Skeletal muscle tissue (tissue), 4 donors: Measurements from ENCODE around the gene FOXQ1. TPM values are rescaled to one million over a fixed set of nuclear protein-coding genes. Genes with fewer than 3 reads are reported as not detected.

ENCODE experiments used
- H3K27ac ChIP-seq: one replicate; pipeline ENCODE4 v1.7.0; 2013; ENCODE audit warnings: mild to moderate bottlenecking, low read depth, low read length, inconsistent platforms
- H3K27me3 ChIP-seq, 3 donors: one replicate each; pipeline ENCODE4 v1.7.0; 2013; ENCODE audit warnings: low read length in 3 of 3; ENCODE audit not compliant: control insufficient read depth in 3 of 3, insufficient read depth in 3 of 3
- H3K36me3 ChIP-seq, 3 donors: one replicate each; pipeline ENCODE4 v1.7.0; 2013; ENCODE audit warnings: low read length in 3 of 3; ENCODE audit not compliant: control insufficient read depth in 3 of 3, insufficient read depth in 3 of 3
- H3K4me1 ChIP-seq, 3 donors: one replicate each; pipeline ENCODE4 v1.7.0; 2013; ENCODE audit warnings: low read length in 3 of 3, mild to moderate bottlenecking in 3 of 3; ENCODE audit not compliant: control insufficient read depth in 3 of 3, insufficient read depth in 3 of 3
- H3K4me3 ChIP-seq, 3 donors: one replicate each; pipeline ENCODE4 v1.7.0; 2013; ENCODE audit warnings: low read length in 3 of 3
- H3K9ac ChIP-seq, 3 donors: one replicate each; pipeline ENCODE4 v1.7.0; 2013; ENCODE audit warnings: low read length in 3 of 3, mild to moderate bottlenecking in 3 of 3, moderate library complexity in 2 of 3, low read depth in 1 of 3
- H3K9me3 ChIP-seq, 3 donors: one replicate each; pipeline ENCODE4 v1.7.0; 2013; ENCODE audit warnings: low read length in 3 of 3; ENCODE audit not compliant: control insufficient read depth in 3 of 3
- total RNA-seq: library from RNA; depleted of rRNA; stranded (reverse); fragments of >200 nt; gene quantifications from one replicate; pipeline ENCODE4 v1.2.3, GENCODE V29; 2014
- donor health status: Osteomylitis.

Gene FOXQ1
- total RNA-seq, 1 donor from 2014 or later = not detected

DNA sequence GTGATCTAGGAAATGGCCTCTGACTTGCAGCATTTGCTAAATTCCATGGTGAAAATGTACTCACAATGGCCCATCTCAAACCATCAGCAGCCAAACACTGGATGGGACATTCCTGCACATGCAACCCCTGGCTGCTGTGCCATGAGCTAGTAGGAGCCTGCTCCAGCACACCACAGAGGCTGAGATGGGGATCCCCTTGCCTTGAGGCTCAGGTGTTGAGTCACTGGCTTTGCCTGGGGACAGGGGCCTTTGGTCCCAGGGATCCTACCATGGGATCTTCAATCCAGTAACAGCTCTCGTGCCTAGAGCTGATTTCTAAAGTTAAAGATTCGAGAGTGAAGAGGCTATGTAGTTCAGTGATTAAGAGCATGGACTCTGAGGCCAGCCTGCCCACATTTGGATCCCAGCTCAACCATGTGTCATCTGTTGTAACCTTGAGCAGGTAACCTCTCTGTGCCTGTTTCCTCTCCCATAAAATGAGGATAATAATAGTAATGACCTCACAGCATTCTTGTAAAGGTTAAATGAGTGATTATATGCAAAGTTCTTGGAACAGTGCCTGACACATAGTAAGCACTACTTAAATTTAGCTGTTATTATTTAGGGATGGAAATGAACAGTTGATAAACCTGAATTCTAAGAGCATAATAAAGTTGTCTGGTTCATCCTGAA is 16.4 kb downstream of the FOXQ1 start:
- Histone ChIP-seq H3K4me1 (peaks cover 0 to 3% (median 0%) of the 10 kb centered on the region in 3 donors), H3K27me3 (peaks cover 7 to 19% (median 18%) of the 10 kb centered on the region in 3 donors), H3K9ac (no peak overlapping the region), H3K27ac (no peak overlapping the region), H3K4me3 (no peak overlapping the region), H3K9me3 (no peaks in the 10 kb centered on the region), H3K36me3 (no peaks in the 10 kb centered on the region)

DNA sequence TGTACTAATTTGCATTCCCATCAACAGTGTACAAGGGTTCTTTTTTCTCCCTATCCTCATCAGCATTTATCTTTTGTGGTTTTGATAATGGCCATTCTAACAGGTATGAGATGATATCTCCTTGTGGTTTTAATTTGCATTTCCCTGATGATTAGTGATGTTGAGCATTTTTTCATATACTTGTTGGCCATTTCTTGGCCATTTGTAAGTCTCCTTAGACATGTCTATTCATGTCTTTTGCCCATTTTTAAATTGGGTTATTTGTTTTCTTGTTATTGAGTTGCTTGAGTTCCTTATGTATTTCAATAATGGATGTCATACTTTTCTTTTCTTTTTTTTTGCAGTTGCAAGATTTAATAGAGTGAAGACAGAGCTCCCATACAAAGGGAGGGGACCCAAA is 17.8 kb downstream of the FOXQ1 start:
- Histone ChIP-seq H3K27ac (no peak overlapping the region), H3K4me1 (peaks cover 0 to 1% (median 0%) of the 10 kb centered on the region in 3 donors), H3K36me3 (no peaks in the 10 kb centered on the region), H3K9me3 (no peaks in the 10 kb centered on the region), H3K4me3 (no peak overlapping the region), H3K9ac (no peak overlapping the region), H3K27me3 (peaks cover 3 to 12% (median 10%) of the 10 kb centered on the region in 3 donors)

- Histone ChIP-seq H3K36me3 (no peaks in the 10 kb centered on the region), H3K4me3 (no peak overlapping the region), H3K9ac (no peak overlapping the region), H3K27ac (no peak overlapping the region), H3K9me3 (no peaks in the 10 kb centered on the region), H3K27me3 (peaks cover 0 to 3% (median 0%) of the 10 kb centered on the region in 3 donors), H3K4me1 (peaks cover 0 to 10% (median 0%) of the 10 kb centered on the region in 3 donors)
Observed at GRCh38 chr6:1334684-1335083, 22.8 kb downstream of the FOXQ1 start.

DNA sequence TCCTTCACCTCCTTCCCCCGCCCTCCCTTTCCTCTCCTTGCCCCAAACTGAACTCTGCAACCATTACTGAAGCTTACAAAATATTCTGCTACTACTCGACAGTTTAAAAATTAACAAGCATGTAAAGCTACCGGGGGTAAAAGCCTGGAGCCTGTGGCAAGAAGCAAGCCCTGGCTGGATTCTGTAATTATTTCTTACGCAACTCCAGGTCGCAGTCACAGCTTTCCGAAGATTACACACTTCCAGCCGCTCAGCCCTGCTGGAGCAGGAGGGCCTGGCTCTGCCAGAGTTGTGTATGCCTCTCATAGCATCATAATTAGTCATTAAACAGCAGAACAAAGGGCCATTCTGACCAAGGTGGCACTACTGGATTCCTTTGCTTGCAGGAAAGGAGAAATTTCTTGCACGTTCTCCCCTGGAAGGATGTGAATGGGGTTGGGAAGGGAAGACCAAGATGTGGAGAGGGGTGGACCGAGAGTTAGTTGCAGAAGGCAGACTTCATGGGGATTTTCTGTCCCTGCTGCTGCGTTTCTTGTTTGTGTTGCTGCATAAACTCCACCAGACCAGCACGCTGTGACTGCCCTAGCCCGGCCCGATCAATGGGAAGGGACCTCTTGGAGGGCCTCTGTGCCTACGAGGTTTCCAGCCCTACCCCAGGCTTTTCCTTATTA is 23.6 kb downstream of the FOXQ1 start:
- H3K9ac ChIP-seq = no peak overlapping the region

DNA sequence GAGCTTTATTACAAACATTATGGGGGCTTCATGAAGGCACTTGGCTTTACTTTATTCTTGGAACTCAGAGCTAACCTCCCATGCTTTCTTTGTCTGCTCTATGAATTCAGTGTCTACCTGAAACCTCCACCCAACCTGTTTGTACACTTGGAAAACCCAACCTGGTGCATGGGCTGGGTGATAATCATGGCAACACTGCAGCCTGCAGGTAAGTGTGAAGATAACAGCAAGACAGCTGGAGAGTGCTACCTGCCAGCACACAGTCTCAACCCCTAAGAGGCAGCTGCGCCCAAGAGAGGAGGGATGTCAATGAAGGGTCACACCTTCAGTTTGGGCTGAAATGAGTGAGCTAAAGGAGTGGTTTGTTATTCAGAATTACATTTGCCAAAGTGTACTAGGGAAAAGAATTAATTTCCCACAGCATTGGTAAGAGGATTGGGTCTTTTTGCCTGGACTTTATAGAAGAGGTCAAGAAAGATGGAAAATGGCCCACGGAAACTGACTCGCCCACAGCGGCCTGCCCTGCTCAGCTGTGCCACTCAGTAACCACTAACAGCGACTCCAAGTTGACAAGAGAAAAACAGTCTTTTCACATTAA is 24.4 kb downstream of the FOXQ1 start:
- peaks cover 0 to 10% (median 0%) of the 10 kb centered on the region in 3 donors for H3K4me1 ChIP-seq
- H3K27me3 ChIP-seq = peaks cover 0 to 9% (median 0%) of the 10 kb centered on the region in 3 donors
- H3K27ac ChIP-seq = no peak overlapping the region
- H3K4me3 ChIP-seq = no peak overlapping the region
- no peaks in the 10 kb centered on the region for H3K9me3 ChIP-seq
- H3K9ac ChIP-seq = no peak overlapping the region
- no peaks in the 10 kb centered on the region for H3K36me3 ChIP-seq

More for the DNA sequence above, 23.6 kb downstream of the FOXQ1 start:
- Histone ChIP-seq H3K9me3 (no peaks in the 10 kb centered on the region), H3K36me3 (no peaks in the 10 kb centered on the region), H3K4me1 (peaks cover 0 to 10% (median 0%) of the 10 kb centered on the region in 3 donors), H3K27me3 (peaks cover 0 to 9% (median 0%) of the 10 kb centered on the region in 3 donors), H3K27ac (no peak overlapping the region), H3K4me3 (no peak overlapping the region)

- H3K4me1 ChIP-seq = peaks cover 0 to 10% (median 0%) of the 10 kb centered on the region in 3 donors
- H3K9ac ChIP-seq = no peak overlapping the region
- no peak overlapping the region for H3K4me3 ChIP-seq
- no peaks in the 10 kb centered on the region for H3K36me3 ChIP-seq
- H3K9me3 ChIP-seq = no peaks in the 10 kb centered on the region
- H3K27ac ChIP-seq = no peak overlapping the region
- peaks cover 0 to 9% (median 0%) of the 10 kb centered on the region in 3 donors for H3K27me3 ChIP-seq
Observed at GRCh38 chr6:1337791-1338190, 25.9 kb downstream of the FOXQ1 start.

DNA sequence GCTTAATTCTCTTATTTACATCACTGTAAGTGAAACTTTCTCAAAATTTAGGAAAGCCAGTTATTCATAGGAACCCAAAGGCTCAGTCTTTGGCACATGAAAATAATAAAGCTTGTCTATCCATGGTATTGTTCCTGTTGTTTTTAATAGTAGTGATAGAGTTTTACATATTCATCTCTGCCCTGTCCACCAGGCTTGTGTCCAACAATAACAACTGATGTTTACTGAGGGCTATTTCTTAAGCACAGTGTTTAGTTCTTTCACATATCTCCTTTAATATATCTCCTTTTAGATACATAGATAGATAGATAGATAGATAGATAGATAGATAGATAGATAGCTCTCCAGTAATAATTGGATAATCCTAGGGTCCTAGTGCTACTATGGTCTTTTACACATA is 34.2 kb downstream of the FOXQ1 start:
- peaks cover 0 to 15% (median 14%) of the 10 kb centered on the region in 3 donors for H3K27me3 ChIP-seq
- H3K9ac ChIP-seq = no peak overlapping the region
- no peak overlapping the region for H3K4me3 ChIP-seq
- H3K9me3 ChIP-seq = peaks cover 0 to 4% (median 4%) of the 10 kb centered on the region in 3 donors
- no peaks in the 10 kb centered on the region for H3K36me3 ChIP-seq
- H3K4me1 ChIP-seq = peaks cover 0 to 2% (median 0%) of the 10 kb centered on the region in 3 donors
- no peak overlapping the region for H3K27ac ChIP-seq

DNA sequence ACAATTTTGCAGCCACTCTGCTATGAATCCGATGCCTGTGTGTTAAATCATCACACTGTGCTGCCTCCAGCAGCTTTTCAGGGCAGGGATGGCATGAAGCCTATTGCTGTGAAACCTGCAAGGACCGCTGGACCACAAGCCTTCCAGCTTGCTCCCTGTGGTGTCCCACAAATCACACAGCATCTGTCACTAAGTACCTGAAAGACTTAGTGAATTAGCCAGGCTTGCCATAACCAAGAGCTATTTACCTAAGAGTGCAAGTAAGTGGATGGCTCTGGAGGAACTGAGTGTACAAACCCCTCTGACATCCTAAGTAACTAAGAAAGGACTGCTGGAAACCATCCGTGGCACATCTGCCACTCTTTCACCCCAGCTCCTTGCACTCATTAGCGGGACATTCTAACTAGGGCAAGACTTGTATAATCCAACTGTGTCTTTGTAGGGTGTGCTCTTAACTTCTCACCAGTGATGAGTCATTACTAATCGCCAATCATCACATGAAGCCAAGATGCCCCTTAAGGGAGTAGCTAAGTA is 34.7 kb downstream of the FOXQ1 start:
- H3K9me3 ChIP-seq = peaks cover 0 to 8% (median 4%) of the 10 kb centered on the region in 3 donors
- no peak overlapping the region for H3K9ac ChIP-seq
- H3K36me3 ChIP-seq = no peaks in the 10 kb centered on the region
- peaks cover 0 to 15% (median 14%) of the 10 kb centered on the region in 3 donors for H3K27me3 ChIP-seq
- H3K27ac ChIP-seq = no peak overlapping the region
- H3K4me1 ChIP-seq = peaks cover 0 to 2% (median 0%) of the 10 kb centered on the region in 3 donors
- H3K4me3 ChIP-seq = no peak overlapping the region

GRCh38 chr6:1347161-1347560 is 35.3 kb downstream of the FOXQ1 start:
- Histone ChIP-seq H3K4me3 (no peak overlapping the region), H3K9me3 (peaks cover 0 to 8% (median 4%) of the 10 kb centered on the region in 3 donors), H3K4me1 (peaks cover 0 to 2% (median 0%) of the 10 kb centered on the region in 3 donors), H3K27ac (no peak overlapping the region), H3K27me3 (peaks cover 0 to 15% (median 14%) of the 10 kb centered on the region in 3 donors), H3K9ac (no peak overlapping the region), H3K36me3 (no peaks in the 10 kb centered on the region)
